AG04449 (cell line): ENCODE results near the gene PPFIBP2.
A peak's percentile ranks its signal among the peaks of the same experiment; 100 is the strongest.
"Not testable (repeated sequence)": the region's sequence is repeated elsewhere in the genome, so short reads cannot be mapped to it uniquely, and the experiment has no call there.

Experiments
- CTCF ChIA-PET: fragments of 350-600 bp; formaldehyde crosslinking; extraction: SDS; loops from one replicate; lab custom pipeline; 2021; ENCODE audit warnings: antibody characterized with exemption; lab: Yijun Ruan, JAX
- POLR2A ChIA-PET: fragments of 400-600, 350-600 bp; formaldehyde crosslinking; extraction: SDS; loops from one replicate; lab custom pipeline; 2020; ENCODE audit warnings: antibody characterized with exemption, inconsistent platforms; lab: Yijun Ruan, JAX
- DNase-seq: peaks from one replicate; pipeline ENCODE4 v3.0.0-alpha.2; 2010; ENCODE audit warnings: low read depth, low spot score
- H3K4me3 ChIP-seq: 2 replicates; pipeline ENCODE4 v1.5.1; 2011; ENCODE audit warnings: low read depth, mild to moderate bottlenecking, control low read depth, low read length
- CTCF ChIP-seq: IDR thresholded peaks from one replicate; pipeline ENCODE4 v1.5.1; 2011; ENCODE audit warnings: mild to moderate bottlenecking, moderate library complexity, low read length, control low read depth, inconsistent platforms; ENCODE audit not compliant: insufficient read depth; ENCODE audit errors: missing control alignments

PPFIBP2 gene

GRCh38 chr11:7657306-7658025 lies 143.7 kb downstream of the PPFIBP2 start:
- no peak overlapping the region for H3K4me3 ChIP-seq
- no peak for DNase-seq
- TF ChIP-seq CTCF, result peak; percentile 59
- ChIA-PET CTCF (interaction anchor here (0.6 to 7.0 kb wide), 29 partner anchors 9 to 560 kb away, joined by 3 to 168 read pairs (median 5); partner anchors contain the start of gene PPFIBP2), POLR2A (no interaction called here)

GRCh38 chr11:7663531-7663930 lies 149.7 kb downstream of the PPFIBP2 start:
- CTCF ChIA-PET, result interaction anchor here (7.5 to 11.7 kb wide), 2 partner anchors 8 to 89 kb away, joined by 55 to 185 read pairs; no protein-coding TSS in a partner anchor
- H3K4me3 ChIP-seq, POLR2A ChIA-PET, DNase-seq: not testable (repeated sequence)

GRCh38 chr11:7664867-7665266 lies 151.1 kb downstream of the PPFIBP2 start:
- CTCF ChIA-PET, result interaction anchor here (0.8 to 11.7 kb wide), 17 partner anchors 8 to 567 kb away, joined by 3 to 185 read pairs (median 4); partner anchors contain the start of genes CYB5R2, EIF3F and PPFIBP2
- H3K4me3 ChIP-seq, result no peak overlapping the region
- TF ChIP-seq CTCF, result no peak
- DNase-seq, result no peak
- POLR2A ChIA-PET, result no interaction called here

GRCh38 chr11:7665473-7666291 lies 151.9 kb downstream of the PPFIBP2 start:
- no peak for DNase-seq
- no peak overlapping the region for H3K4me3 ChIP-seq
- peak; percentile 86 for TF ChIP-seq CTCF
- POLR2A ChIA-PET, result no interaction called here
- CTCF ChIA-PET, result interaction anchor here (0.6 to 11.7 kb wide), 22 partner anchors 8 to 1203 kb away, joined by 3 to 185 read pairs (median 4); partner anchors contain the start of genes CYB5R2, EIF3F and PPFIBP2

GRCh38 chr11:7666292-7666866 lies 152.6 kb downstream of the PPFIBP2 start:
- ChIA-PET CTCF (interaction anchor here (0.6 to 11.7 kb wide), 15 partner anchors 11 to 568 kb away, joined by 3 to 185 read pairs (median 5); partner anchors contain the start of genes EIF3F and PPFIBP2), POLR2A (no interaction called here)
- H3K4me3 ChIP-seq, result no peak overlapping the region
- no peak for TF ChIP-seq CTCF
- no peak for DNase-seq

GRCh38 chr11:7667460-7667859 lies 153.7 kb downstream of the PPFIBP2 start:
- no peak overlapping the region for H3K4me3 ChIP-seq
- no peak for TF ChIP-seq CTCF
- POLR2A ChIA-PET, result no interaction called here
- DNase-seq, result no peak
- CTCF ChIA-PET, result interaction anchor here (1.0 to 11.7 kb wide), 6 partner anchors 9 to 319 kb away, joined by 3 to 185 read pairs (median 14); partner anchors contain the start of gene EIF3F
